ENCODE results near the gene KCNQ1. TPM values are rescaled to one million over a fixed set of nuclear protein-coding genes. Genes with fewer than 3 reads are reported as not detected.

KCNQ1 gene
- total and polyA plus RNA-seq, 9 of the 15 experiments (the other 6 are each of a cell fraction or from before 2014, with no cell fraction given), result 0.44 TPM; not detected in 8

GRCh38 chr11:2489083-2489482, 44.3 kb downstream of the KCNQ1 start (continued):
- TF ChIP-seq REST (IDR thresholded peaks at IDR 0.05; ENCODE audit: borderline replicate concordance) (no peak), REST (CRISPR knock-in tag; IDR thresholded peaks at IDR 0.05; ENCODE audit: low read depth) (no peak), ZBTB49 (CRISPR knock-in tag; IDR thresholded peaks at IDR 0.05; ENCODE audit: borderline replicate concordance) (no peak), MEIS2 (IDR thresholded peaks at IDR 0.05; ENCODE audit: partially characterized antibody) (no peak), ARID3B (CRISPR knock-in tag; IDR thresholded peaks at IDR 0.05; ENCODE audit: borderline replicate concordance) (no peak), PREB (CRISPR knock-in tag; IDR thresholded peaks at IDR 0.05) (no peak), TEAD4 (IDR thresholded peaks at IDR 0.05; ENCODE audit: low read length) (no peak), TEAD4 (CRISPR knock-in tag; IDR thresholded peaks at IDR 0.05; ENCODE audit: borderline replicate concordance) (no peak), CEBPB (tag; IDR thresholded peaks at IDR 0.05) (no peak), KAT2B (IDR thresholded peaks at IDR 0.05; ENCODE audit: low read depth, low read length) (no peak)
